BJ (cell line): ENCODE results near the gene DLX3. TPM values are rescaled to one million over a fixed set of nuclear protein-coding genes. Genes with fewer than 3 reads are reported as not detected.

Source experiments
- CTCF ChIA-PET: fragments of 350-600 bp; formaldehyde crosslinking; extraction: SDS; loops from one replicate; lab custom pipeline; 2021; ENCODE audit warnings: antibody characterized with exemption, inconsistent platforms; lab: Yijun Ruan, JAX
- POLR2A ChIA-PET: fragments of 300-600 bp; sonication (Branson Sonifier 250); formaldehyde crosslinking; extraction: SDS; loops from one replicate; lab custom pipeline; 2021; ENCODE audit warnings: antibody characterized with exemption; lab: Charles Lee
- DNase-seq: peaks from one replicate; pipeline ENCODE4 v3.0.0-alpha.2; 2011; ENCODE audit warnings: low read depth
- H3K27me3 ChIP-seq: 2 replicates; pipeline ENCODE4 v1.6.0; 2011; ENCODE audit warnings: low read length; ENCODE audit not compliant: control insufficient read depth, insufficient read depth
- H3K36me3 ChIP-seq: 2 replicates; pipeline ENCODE4 v1.5.1; 2011; ENCODE audit warnings: low read length; ENCODE audit not compliant: control insufficient read depth, insufficient read depth
- H3K4me3 ChIP-seq: 2 replicates; pipeline ENCODE4 v1.5.1; 2011; ENCODE audit warnings: low read depth, mild to moderate bottlenecking, control low read depth, low read length
- polyA plus RNA-seq: library from polyadenylated mRNA; depleted of rRNA; stranded (reverse); fragments of >200 nt; gene quantifications from 2 replicates; pipeline ENCODE4 v1.2.3, GENCODE V29; 2011; rRNA removed
- small RNA-seq: library from RNA; depleted of rRNA; stranded (forward); fragments of <200 nt; gene quantifications from one replicate; pipeline ENCODE3, GENCODE V24; 2012; ENCODE audit warnings: low replicate concordance, low read depth; ENCODE audit not compliant: insufficient read length
- TF ChIP-seq, protein P1 (sequence below): IDR thresholded peaks from 2 replicates; pipeline ENCODE4 v1.5.1; 2011; ENCODE audit warnings: low read depth, mild to moderate bottlenecking, control low read depth, inconsistent platforms, low read length, moderate library complexity; ENCODE audit not compliant: insufficient read depth

The DLX3 gene
- polyA plus RNA-seq, 1 experiment: 0.06 TPM

DNA sequence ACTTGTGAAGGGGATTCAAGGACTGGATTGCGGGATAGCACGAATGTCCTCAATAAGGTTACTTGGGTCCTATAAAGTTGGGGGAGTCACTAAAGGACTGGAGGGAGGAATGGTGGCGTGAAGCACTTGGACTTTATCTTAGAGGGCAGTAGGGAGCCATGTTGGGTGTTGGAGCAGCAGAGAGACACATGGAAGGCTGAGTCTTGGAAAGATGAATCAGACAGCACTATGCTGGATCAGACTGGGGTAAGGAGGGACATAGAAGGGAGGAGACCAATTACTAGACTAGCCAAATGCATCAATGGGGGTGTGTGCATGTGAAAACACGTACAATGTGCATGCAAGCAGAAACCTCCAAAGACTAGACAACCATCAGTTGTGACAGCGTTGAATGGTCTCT lies 52.1 kb downstream of the DLX3 start:
- peaks cover 45% of the 10 kb centered on the region for H3K27me3 ChIP-seq
- no peaks in the 10 kb centered on the region for H3K36me3 ChIP-seq
- DNase-seq: no peak
- ChIA-PET CTCF (interaction anchor here (3.2 to 6.9 kb wide), 3 partner anchors 11 to 62 kb away, joined by 9 to 75 read pairs (median 30); no protein-coding TSS in a partner anchor), POLR2A (no interaction called here)
- TF ChIP-seq, protein P1, sequence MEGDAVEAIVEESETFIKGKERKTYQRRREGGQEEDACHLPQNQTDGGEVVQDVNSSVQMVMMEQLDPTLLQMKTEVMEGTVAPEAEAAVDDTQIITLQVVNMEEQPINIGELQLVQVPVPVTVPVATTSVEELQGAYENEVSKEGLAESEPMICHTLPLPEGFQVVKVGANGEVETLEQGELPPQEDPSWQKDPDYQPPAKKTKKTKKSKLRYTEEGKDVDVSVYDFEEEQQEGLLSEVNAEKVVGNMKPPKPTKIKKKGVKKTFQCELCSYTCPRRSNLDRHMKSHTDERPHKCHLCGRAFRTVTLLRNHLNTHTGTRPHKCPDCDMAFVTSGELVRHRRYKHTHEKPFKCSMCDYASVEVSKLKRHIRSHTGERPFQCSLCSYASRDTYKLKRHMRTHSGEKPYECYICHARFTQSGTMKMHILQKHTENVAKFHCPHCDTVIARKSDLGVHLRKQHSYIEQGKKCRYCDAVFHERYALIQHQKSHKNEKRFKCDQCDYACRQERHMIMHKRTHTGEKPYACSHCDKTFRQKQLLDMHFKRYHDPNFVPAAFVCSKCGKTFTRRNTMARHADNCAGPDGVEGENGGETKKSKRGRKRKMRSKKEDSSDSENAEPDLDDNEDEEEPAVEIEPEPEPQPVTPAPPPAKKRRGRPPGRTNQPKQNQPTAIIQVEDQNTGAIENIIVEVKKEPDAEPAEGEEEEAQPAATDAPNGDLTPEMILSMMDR: no peak
- H3K4me3 ChIP-seq: no peak overlapping the region

DNA sequence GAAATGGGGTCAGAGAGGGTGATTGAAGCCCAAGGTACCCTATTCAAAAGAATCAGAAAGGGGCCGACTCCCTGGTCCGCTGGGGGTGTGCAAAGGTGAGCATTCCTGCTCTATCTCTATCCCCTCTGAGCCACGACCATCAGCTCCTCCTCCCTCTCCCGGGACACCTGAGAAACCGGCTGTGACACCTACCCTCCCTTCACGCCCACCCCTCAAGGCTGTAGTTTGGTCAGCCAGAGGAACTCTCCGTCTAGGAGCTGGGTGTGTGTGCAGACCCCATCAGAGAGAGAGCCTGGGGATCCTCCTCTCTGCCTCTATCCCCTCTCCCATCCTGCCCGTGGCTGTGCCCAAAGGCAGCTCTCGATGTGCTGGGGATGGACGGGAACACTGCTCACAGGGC lies 53.6 kb downstream of the DLX3 start:
- Histone ChIP-seq H3K27me3 (peaks cover 44% of the 10 kb centered on the region), H3K4me3 (no peak overlapping the region), H3K36me3 (no peaks in the 10 kb centered on the region)
- TF ChIP-seq, protein P1: no peak
- no peak for DNase-seq
- ChIA-PET CTCF (interaction anchor here (0.6 to 6.9 kb wide), 5 partner anchors 12 to 179 kb away, joined by 3 to 75 read pairs (median 4); no protein-coding TSS in a partner anchor), POLR2A (no interaction called here)

Small RNA genes lying within 50 kb of the gene (small RNA-seq; reads per million reads assigned to genes)
- not detected for gene RNU6-1313P

Other genes with a start within 250 kb of the DLX3 start
- 2.2 and 3.9 TPM in 2 replicates for gene FAM117A, start 231.1 kb downstream of the DLX3 start, polyA plus RNA-seq
- 19.5 and 23.0 TPM in 2 replicates for gene KAT7, start 206.5 kb downstream of the DLX3 start, polyA plus RNA-seq
- gene TAC4, start 147.2 kb downstream of the DLX3 start, polyA plus RNA-seq: not detected in 2 replicates
- 0.18 and 0.29 TPM in 2 replicates for gene DLX4, start 26.0 kb downstream of the DLX3 start, polyA plus RNA-seq
- gene ITGA3, start 60.9 kb upstream of the DLX3 start, polyA plus RNA-seq: 71.9 and 184 TPM in 2 replicates
- gene PDK2, start 100.1 kb upstream of the DLX3 start, polyA plus RNA-seq: 79.3 and 155 TPM in 2 replicates
- 2.7 and 5.3 TPM in 2 replicates for gene SAMD14, start 134.9 kb upstream of the DLX3 start, polyA plus RNA-seq
- gene PPP1R9B, start 155.5 kb upstream of the DLX3 start, polyA plus RNA-seq: 17.2 and 19.3 TPM in 2 replicates
- gene SGCA, start 170.8 kb upstream of the DLX3 start, polyA plus RNA-seq: 0.09 and 0.40 TPM in 2 replicates
- 1,679 and 2,161 TPM in 2 replicates for gene COL1A1, start 206.4 kb upstream of the DLX3 start, polyA plus RNA-seq